Small intestine (tissue), 7 donors: Measurements from ENCODE around the gene PRKAR1B. TPM values are rescaled to one million over a fixed set of nuclear protein-coding genes. Genes with fewer than 3 reads are reported as not detected.
A peak's percentile ranks its signal among the peaks of the same experiment; 100 is the strongest.

Source experiments
- DNase-seq, 2 donors: peaks; one replicate each; pipeline versions ENCODE4 v3.0.0 to v3.0.0-alpha.2; 2013
- FAIRE-seq: peaks from 2 replicates; lab custom pipeline; 2012; peaks lifted over from hg19 to GRCh38; lab: Jason Lieb, UNC
- H3K27ac ChIP-seq, 3 donors: one replicate each; pipeline ENCODE4 v1.5.1; 2013; ENCODE audit warnings: low read length in 2 of 3, mild to moderate bottlenecking in 2 of 3, control low read depth in 1 of 3, inconsistent platforms in 1 of 3, low read depth in 1 of 3, moderate library complexity in 1 of 3
- H3K27me3 ChIP-seq, 3 donors: one replicate each; pipeline ENCODE4 v1.6.1; 2013; ENCODE audit warnings: low read length in 3 of 3, inconsistent platforms in 1 of 3; ENCODE audit not compliant: control insufficient read depth in 3 of 3, insufficient read depth in 3 of 3
- H3K36me3 ChIP-seq, 3 donors: one replicate each; pipeline ENCODE4 v1.6.1; 2013; ENCODE audit warnings: low read length in 3 of 3, inconsistent platforms in 1 of 3, low read depth in 1 of 3, mild to moderate bottlenecking in 1 of 3, moderate library complexity in 1 of 3; ENCODE audit not compliant: control insufficient read depth in 3 of 3, insufficient read depth in 2 of 3
- H3K4me1 ChIP-seq, 3 donors: one replicate each; pipeline ENCODE4 v1.6.1; 2013; ENCODE audit warnings: low read length in 2 of 3, inconsistent platforms in 1 of 3, low read depth in 1 of 3, mild to moderate bottlenecking in 1 of 3, moderate library complexity in 1 of 3; ENCODE audit not compliant: control insufficient read depth in 3 of 3, insufficient read depth in 2 of 3
- H3K4me3 ChIP-seq, 3 donors: one replicate each; pipeline ENCODE4 v1.5.1; 2013; ENCODE audit warnings: low read length in 3 of 3, control low read depth in 1 of 3, inconsistent platforms in 1 of 3, low read depth in 1 of 3, mild to moderate bottlenecking in 1 of 3, moderate library complexity in 1 of 3
- H3K9me3 ChIP-seq, 2 donors: one replicate each; pipeline ENCODE4 v1.6.1; 2013; ENCODE audit warnings: low read depth in 1 of 2, low read length in 1 of 2; ENCODE audit not compliant: control insufficient read depth in 2 of 2, insufficient read depth in 1 of 2
- WGBS, 3 donors: extraction: QIAGEN DNeasy Blood & Tissue Kit; methylation state at CpG; one replicate each; pipeline ENCODE4 v1.1.7; 2013; 5-methylcytosine and 5-hydroxymethylcytosine counted together
- polyA plus RNA-seq, 4 donors: library from polyadenylated mRNA; stranded (reverse) in 3 of 4; unstranded in 1 of 4; fragments of 200-250 nt in 3 of 4; fragments of 120-200 nt in 1 of 4; gene quantifications; one replicate each; pipeline versions ENCODE4 v1.2.1 to v1.2.3, GENCODE V29; 2013
- donor health status: healthy with polysubstance abuse.
- donor health status: control.
- donor health status: control.
- donor health status: Bipolar disorder and iron deficiency.
- donor health status: healthy.

PRKAR1B gene
- polyA plus RNA-seq, 4 donors: 9.5 to 32.3 (median 18.6) TPM

DNA sequence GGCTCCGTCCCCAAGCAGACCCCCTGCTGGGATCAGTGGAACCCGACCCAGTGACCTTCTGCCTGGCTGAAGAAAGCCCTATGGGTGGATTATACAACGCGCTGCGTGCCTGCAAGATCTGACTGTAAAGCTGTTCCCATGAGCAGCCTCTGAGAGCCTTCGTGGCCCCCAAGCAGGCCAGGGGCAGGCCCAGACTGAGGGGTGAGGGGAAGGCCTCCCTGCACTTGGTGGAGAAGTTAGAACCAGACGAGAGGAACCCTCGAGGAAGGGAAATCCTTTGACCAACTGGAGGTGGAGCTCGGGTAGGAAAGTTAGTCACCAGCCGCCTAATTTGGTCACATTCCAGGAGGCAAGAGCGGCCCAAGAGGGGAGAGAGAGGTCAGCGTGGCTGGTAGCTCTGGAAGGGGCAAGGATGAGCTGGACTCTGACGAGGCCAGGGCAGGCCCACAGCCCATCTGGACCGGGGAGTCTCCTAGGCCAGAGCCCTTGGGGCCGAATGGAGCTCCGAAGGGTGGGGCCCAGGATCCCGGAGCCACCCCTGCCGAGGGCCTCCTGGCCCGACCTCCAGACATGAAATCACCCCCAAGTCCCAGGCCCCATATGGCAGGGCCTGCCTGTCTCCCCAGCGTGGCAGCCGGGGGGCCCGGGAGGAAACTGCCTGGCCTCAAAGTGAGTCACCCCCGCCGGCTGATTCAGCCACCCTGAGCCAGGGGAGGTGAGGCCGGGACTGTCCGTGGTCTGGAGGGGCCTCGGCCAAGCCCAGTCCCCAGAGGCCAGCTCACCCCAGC is 184.2 kb downstream of the PRKAR1B start:
- 55 to 74% (median 69%) methylated on average over 27 of the region's 27 CpGs for WGBS, 3 donors
- H3K9me3 ChIP-seq: peaks cover 0 to 12% of the 10 kb centered on the region in 2 donors

DNA sequence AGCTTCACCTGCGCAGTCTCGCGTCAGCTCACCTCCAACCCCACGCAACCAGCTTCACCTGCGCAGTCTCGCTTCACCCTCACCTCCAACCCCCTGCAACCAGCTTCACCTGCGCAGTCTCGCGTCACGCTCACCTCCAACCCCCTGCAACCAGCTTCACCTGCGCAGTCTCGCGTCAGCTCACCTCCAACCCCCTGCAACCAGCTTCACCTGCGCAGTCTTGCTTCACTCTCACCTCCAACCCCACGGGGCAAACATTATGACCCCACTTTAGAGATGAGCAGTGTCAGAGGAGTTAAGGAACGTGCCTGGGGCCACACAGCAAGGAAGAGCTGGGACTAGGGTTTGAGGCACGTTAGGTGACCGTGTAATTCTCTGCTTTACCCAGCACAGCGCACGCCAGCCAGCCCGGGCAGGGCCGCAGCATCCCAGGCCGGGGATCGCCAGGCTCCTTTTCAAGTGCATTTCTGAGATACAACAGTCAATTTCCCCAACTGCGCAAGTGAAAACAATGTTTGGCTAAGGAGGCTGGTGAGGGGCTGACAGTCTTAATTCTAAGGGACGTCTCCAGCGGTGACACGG is 184.9 kb downstream of the PRKAR1B start:
- Histone ChIP-seq H3K27me3 (no peaks in the 10 kb centered on the region), H3K36me3 (no peaks in the 10 kb centered on the region), H3K9me3 (peaks cover 0 to 13% of the 10 kb centered on the region in 2 donors), H3K27ac (no peak overlapping the region), H3K4me3 (no peak overlapping the region), H3K4me1 (peaks cover 8 to 31% (median 9%) of the 10 kb centered on the region in 3 donors)
- DNase-seq: no peak
- WGBS, 3 donors: 90 to 93% (median 91%) methylated on average over 28 of the region's 28 CpGs
- FAIRE-seq: no peak

More for the DNA sequence above, 184.2 kb downstream of the PRKAR1B start:
- Histone ChIP-seq H3K36me3 (no peaks in the 10 kb centered on the region), H3K4me1 (peaks cover 7 to 24% (median 8%) of the 10 kb centered on the region in 3 donors), H3K27me3 (no peaks in the 10 kb centered on the region), H3K4me3 (no peak overlapping the region), H3K27ac (peak overlapping the region in 1 of 3 donors; percentile 27)
- no peak for DNase-seq
- no peak for FAIRE-seq

DNA sequence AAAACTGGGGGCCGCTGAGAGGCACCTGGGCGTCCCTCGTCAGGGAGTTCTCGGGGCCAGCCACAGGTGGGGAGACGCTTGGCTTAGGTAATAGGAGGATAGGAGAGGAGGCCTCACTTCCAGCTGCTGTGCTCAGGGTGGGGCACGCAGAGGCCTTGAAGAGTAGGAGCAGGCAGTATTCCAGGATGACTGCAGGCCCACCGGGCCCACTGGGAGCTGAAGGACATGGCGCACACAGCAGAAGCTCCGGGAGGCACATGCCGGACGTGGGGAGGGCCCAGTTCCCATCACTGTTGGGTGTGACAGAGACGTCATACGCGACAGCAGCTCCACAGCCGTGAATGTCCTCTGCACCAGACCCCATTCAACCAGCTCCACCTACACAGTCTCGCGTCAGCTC is 185.4 kb downstream of the PRKAR1B start:
- DNase-seq: no peak
- WGBS, 3 donors: 89 to 94% (median 94%) methylated on average over 17 of the region's 17 CpGs
- H3K27ac ChIP-seq: no peak overlapping the region
- H3K4me1 ChIP-seq: peaks cover 8 to 32% (median 9%) of the 10 kb centered on the region in 3 donors
- peaks cover 0 to 3% (median 0%) of the 10 kb centered on the region in 3 donors for H3K36me3 ChIP-seq
- peaks cover 0 to 19% of the 10 kb centered on the region in 2 donors for H3K9me3 ChIP-seq
- FAIRE-seq: no peak
- H3K4me3 ChIP-seq: no peak overlapping the region
- no peaks in the 10 kb centered on the region for H3K27me3 ChIP-seq

DNA sequence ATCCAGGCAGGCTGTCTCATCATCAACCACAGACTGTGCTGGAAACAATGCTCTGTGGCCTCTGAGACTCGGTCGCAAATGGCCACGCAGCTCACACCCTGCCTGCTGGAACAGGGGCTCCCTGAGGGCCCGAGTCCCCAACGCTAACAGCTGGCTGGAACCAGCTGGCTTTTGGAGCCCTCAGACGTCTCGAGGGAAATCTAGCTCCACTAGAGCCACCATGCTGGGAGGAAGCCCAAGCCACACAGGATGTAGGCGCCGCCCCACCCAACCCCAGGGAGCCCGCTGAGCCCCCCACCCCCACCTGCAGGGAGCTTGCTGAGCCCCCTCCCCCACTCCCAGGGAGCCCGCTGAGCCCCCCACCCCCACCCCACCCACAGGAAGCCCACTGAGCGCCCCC is 186.1 kb downstream of the PRKAR1B start:
- Histone ChIP-seq H3K27me3 (no peaks in the 10 kb centered on the region), H3K4me3 (no peak overlapping the region), H3K9me3 (peaks cover 0 to 19% of the 10 kb centered on the region in 2 donors), H3K27ac (no peak overlapping the region), H3K36me3 (peaks cover 0 to 3% (median 0%) of the 10 kb centered on the region in 3 donors), H3K4me1 (peaks cover 8 to 32% (median 9%) of the 10 kb centered on the region in 3 donors)
- DNase-seq (no peak), FAIRE-seq (no peak)
- WGBS, 3 donors: 84 to 87% (median 86%) methylated on average over 8 to 12 of the region's 12 CpGs

DNA sequence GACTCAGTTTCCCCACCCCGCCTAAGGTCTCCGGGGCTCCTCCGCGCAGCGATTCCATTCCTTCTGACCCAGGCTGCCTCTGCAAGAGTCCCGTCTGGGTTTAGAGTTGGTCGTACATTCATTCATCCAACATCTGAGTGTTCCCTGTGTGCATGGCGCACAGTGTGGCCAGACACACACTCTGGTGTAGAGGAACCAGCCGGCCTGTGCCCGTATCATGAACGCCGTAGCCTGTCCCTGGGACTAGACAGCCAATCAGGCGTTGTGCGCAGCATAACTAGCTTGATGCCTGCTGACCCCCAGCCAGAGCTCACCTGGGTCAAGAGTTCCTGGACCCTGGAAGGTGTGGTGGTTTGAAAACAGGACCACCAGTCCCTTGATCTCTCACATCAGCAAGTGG is 186.5 kb downstream of the PRKAR1B start:
- FAIRE-seq (no peak), DNase-seq (no peak)
- 98% methylated on average over 14 of the region's 14 CpGs for WGBS, 3 donors
- H3K27ac ChIP-seq: peak overlapping the region in 1 of 3 donors; percentile 88
- no peaks in the 10 kb centered on the region for H3K27me3 ChIP-seq
- peaks cover 8 to 32% (median 9%) of the 10 kb centered on the region in 3 donors for H3K4me1 ChIP-seq
- no peak overlapping the region for H3K4me3 ChIP-seq
- peaks cover 0 to 19% of the 10 kb centered on the region in 2 donors for H3K9me3 ChIP-seq
- peaks cover 0 to 3% (median 0%) of the 10 kb centered on the region in 3 donors for H3K36me3 ChIP-seq

DNA sequence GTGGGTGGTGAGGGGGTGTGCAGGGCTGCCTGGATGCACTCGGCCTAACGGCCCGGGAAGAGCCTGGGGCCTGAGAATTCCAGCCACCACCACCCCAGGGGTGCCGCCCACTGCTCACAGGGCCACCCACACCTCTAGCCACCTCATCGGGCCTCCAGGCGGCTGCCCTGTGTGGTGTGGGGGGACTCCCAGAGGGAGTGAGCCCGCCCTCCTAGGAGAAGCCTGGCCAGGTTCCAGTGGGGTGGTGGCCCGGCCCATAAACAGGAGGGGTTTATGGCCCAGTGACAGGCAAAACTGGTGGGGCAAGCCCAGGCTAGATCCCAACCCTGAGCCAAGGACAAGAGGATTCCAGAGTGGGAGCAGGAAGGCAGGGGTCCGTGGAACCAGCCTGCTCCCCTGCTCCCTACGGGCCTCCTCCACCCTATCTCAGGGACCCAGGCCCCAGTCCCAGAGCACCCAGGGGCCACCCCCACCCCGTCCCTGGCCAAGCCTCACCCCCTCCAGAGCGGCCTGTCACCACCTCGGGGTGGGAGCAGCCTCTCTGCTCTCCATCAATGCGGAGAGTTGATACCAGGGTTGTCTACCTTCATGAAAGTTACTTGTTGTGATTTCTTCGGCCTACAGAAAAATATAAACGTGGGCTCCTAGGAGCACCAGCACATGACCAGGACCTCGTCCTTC is 187.2 kb downstream of the PRKAR1B start:
- H3K27me3 ChIP-seq: no peaks in the 10 kb centered on the region
- H3K27ac ChIP-seq: peak overlapping the region in 1 of 3 donors; percentile 88
- H3K4me1 ChIP-seq: peaks cover 8 to 32% (median 9%) of the 10 kb centered on the region in 3 donors
- WGBS, 3 donors: 16 to 60% (median 34%) methylated on average over 13 to 17 of the region's 17 CpGs
- peak; percentile 95 to 96 for DNase-seq
- no peak for FAIRE-seq
- peaks cover 0 to 3% (median 0%) of the 10 kb centered on the region in 3 donors for H3K36me3 ChIP-seq
- no peak overlapping the region for H3K4me3 ChIP-seq
- H3K9me3 ChIP-seq: peaks cover 0 to 15% of the 10 kb centered on the region in 2 donors

DNA sequence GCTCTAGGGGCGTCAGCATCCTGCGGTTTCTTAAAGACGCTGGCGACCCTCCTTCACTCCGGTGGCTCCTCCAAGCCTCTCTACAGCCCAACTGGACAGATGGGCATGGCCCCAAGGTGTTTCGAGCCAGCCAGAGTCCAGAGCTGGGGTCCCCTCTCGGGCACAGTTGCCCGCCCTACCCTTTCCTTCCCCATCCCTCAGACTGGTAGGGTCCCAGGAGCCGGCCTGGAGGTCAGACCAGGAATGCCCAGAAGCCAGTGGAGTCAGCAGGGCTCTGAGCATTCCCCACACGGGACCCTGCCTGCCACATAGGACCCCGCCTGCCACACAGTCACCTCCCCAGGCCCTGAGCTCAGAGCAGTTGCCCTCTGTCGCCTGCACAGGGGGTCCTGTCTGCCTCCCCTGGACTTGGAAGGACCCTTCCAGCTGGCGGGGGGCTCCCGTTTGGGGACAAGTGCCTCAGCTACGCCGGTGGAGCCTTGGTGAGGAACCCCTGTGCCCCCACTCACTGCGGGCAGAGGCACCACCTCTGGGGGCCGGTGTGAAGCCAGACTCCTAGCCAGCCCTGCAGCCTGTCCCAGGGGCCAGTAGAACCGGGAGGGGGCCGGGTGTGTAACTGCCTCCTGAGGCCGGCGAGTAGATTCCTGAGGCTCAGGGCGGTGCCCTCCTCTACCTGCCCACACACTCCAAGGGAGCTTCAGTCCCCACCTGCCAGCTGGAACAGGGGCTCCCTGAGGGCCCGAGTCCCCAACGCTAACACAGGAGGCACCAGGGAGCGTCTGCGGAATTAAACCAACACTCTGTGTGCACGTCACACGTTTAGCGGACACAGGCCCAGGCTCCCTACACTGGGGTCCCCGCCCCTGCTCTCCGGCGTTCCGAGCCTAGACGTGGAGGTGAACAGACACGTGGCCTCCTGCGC is 188.1 kb downstream of the PRKAR1B start:
- Histone ChIP-seq H3K4me3 (no peak overlapping the region), H3K4me1 (peaks cover 8 to 32% (median 9%) of the 10 kb centered on the region in 3 donors), H3K27me3 (no peaks in the 10 kb centered on the region), H3K36me3 (peaks cover 0 to 3% (median 0%) of the 10 kb centered on the region in 3 donors), H3K27ac (peak overlapping the region; percentile 61 to 88 (median 62)), H3K9me3 (peaks cover 0 to 19% of the 10 kb centered on the region in 2 donors)
- DNase-seq: peak; percentile 67 to 80
- WGBS, 3 donors: 28 to 65% (median 48%) methylated on average over 34 to 37 of the region's 37 CpGs
- no peak for FAIRE-seq
